H9 (cell line): Measurements from ENCODE around the gene CEMIP2. TPM values are rescaled to one million over a fixed set of nuclear protein-coding genes. Genes with fewer than 3 reads are reported as not detected.

Experiments
- DNase-seq: peaks from one replicate; pipeline ENCODE4 v3.0.0-alpha.2; 2017
- H2AFZ ChIP-seq: one replicate; pipeline ENCODE4 v1.6.1; 2013; ENCODE audit warnings: mild to moderate bottlenecking, low read length, control low read depth, moderate library complexity
- H2AK5ac ChIP-seq: 2 replicates; pipeline ENCODE4 v1.6.1; 2013; ENCODE audit warnings: low read length, control low read depth, mixed read lengths; ENCODE audit not compliant: insufficient read length
- H2BK120ac ChIP-seq: one replicate; pipeline ENCODE4 v1.6.1; 2013; ENCODE audit warnings: low read depth, mild to moderate bottlenecking, low read length, control low read depth, inconsistent platforms; ENCODE audit not compliant: poor library complexity, severe bottlenecking
- H2BK12ac ChIP-seq: 2 replicates; pipeline ENCODE4 v1.6.1; 2013; ENCODE audit warnings: low read length, control low read depth, mixed read lengths, low read depth; ENCODE audit not compliant: insufficient read length
- H2BK15ac ChIP-seq: 2 replicates; pipeline ENCODE4 v1.6.1; 2013; ENCODE audit warnings: low read depth, low read length, control low read depth
- H2BK20ac ChIP-seq: one replicate; pipeline ENCODE4 v1.6.1; 2013; ENCODE audit warnings: low read depth, mild to moderate bottlenecking, low read length, control low read depth, inconsistent platforms; ENCODE audit not compliant: poor library complexity, severe bottlenecking
- H2BK5ac ChIP-seq: 2 replicates; pipeline ENCODE4 v1.6.1; 2013; ENCODE audit warnings: low read length, control low read depth, mixed read lengths; ENCODE audit not compliant: insufficient read length
- H3K14ac ChIP-seq: 2 replicates; pipeline ENCODE4 v1.6.1; 2013; ENCODE audit warnings: low read length, control low read depth; ENCODE audit not compliant: insufficient read depth
- H3K18ac ChIP-seq: 2 replicates; pipeline ENCODE4 v1.6.1; 2013; ENCODE audit warnings: low read depth, mild to moderate bottlenecking, mixed read lengths, low read length, control low read depth; ENCODE audit not compliant: insufficient read length
- H3K23ac ChIP-seq: 2 replicates; pipeline ENCODE4 v1.6.1; 2013; ENCODE audit warnings: low read length, control low read depth, mixed read lengths, low read depth; ENCODE audit not compliant: insufficient read length
- H3K23me2 ChIP-seq: 2 replicates; pipeline ENCODE4 v1.6.1; 2013; ENCODE audit warnings: low read depth, mild to moderate bottlenecking, mixed read lengths, low read length, control low read depth; ENCODE audit not compliant: insufficient read length, poor library complexity, severe bottlenecking
- H3K27ac ChIP-seq: 2 replicates; pipeline ENCODE4 v1.5.1; 2013; ENCODE audit warnings: low read length, control low read depth, mixed read lengths, low read depth; ENCODE audit not compliant: insufficient read length
- H3K27me3 ChIP-seq: 2 replicates; pipeline ENCODE4 v1.6.1; 2013; ENCODE audit warnings: low read length, control low read depth, inconsistent platforms; ENCODE audit not compliant: insufficient read depth
- H3K4ac ChIP-seq: 2 replicates; pipeline ENCODE4 v1.6.1; 2013; ENCODE audit warnings: low read depth, mild to moderate bottlenecking, control low read depth, inconsistent platforms, low read length, moderate library complexity
- H3K4me1 ChIP-seq: 2 replicates; pipeline ENCODE4 v1.6.1; 2013; ENCODE audit warnings: low read length, control low read depth, inconsistent platforms; ENCODE audit not compliant: insufficient read depth
- H3K4me2 ChIP-seq: 2 replicates; pipeline ENCODE4 v1.6.1; 2013; ENCODE audit warnings: low read length, control low read depth, mixed read lengths; ENCODE audit not compliant: insufficient read length, insufficient read depth
- H3K56ac ChIP-seq: 2 replicates; pipeline ENCODE4 v1.6.1; 2013; ENCODE audit warnings: low read depth, mild to moderate bottlenecking, mixed read lengths, low read length, control low read depth; ENCODE audit not compliant: insufficient read length
- H3K79me1 ChIP-seq: 2 replicates; pipeline ENCODE4 v1.6.1; 2013; ENCODE audit warnings: low read depth, mild to moderate bottlenecking, moderate library complexity, low read length, control low read depth, inconsistent platforms; ENCODE audit not compliant: insufficient read depth, poor library complexity, severe bottlenecking
- H3K79me2 ChIP-seq: 2 replicates; pipeline ENCODE4 v1.6.1; 2013; ENCODE audit warnings: low read length, control low read depth, inconsistent platforms; ENCODE audit not compliant: insufficient read depth
- H3K9ac ChIP-seq: 2 replicates; pipeline ENCODE4 v1.6.1; 2013; ENCODE audit warnings: low read length, control low read depth, mixed read lengths; ENCODE audit not compliant: insufficient read length; ENCODE audit errors: extremely low read depth
- H3K9me3 ChIP-seq: one replicate; pipeline ENCODE4 v1.6.1; 2013; ENCODE audit warnings: low read depth, low read length, inconsistent platforms; ENCODE audit not compliant: control insufficient read depth
- H3T11ph ChIP-seq: one replicate; pipeline ENCODE4 v1.6.1; 2013; ENCODE audit warnings: mild to moderate bottlenecking, low read length, control low read depth, inconsistent platforms
- H4K20me1 ChIP-seq: one replicate; pipeline ENCODE4 v1.6.1; 2013; ENCODE audit not compliant: control insufficient read depth, insufficient read length, insufficient read depth
- H4K5ac ChIP-seq: 2 replicates; pipeline ENCODE4 v1.6.1; 2013; ENCODE audit warnings: low read depth, mild to moderate bottlenecking, mixed read lengths, low read length, control low read depth; ENCODE audit not compliant: insufficient read length
- H4K8ac ChIP-seq: replicated peaks from 2 replicates; pipeline ENCODE4 v1.6.1; 2013; ENCODE audit warnings: low read length, control low read depth, mixed read lengths, low read depth; ENCODE audit not compliant: insufficient read length
- H4K91ac ChIP-seq: 2 replicates; pipeline ENCODE4 v1.6.1; 2013; ENCODE audit warnings: low read depth, mild to moderate bottlenecking, moderate library complexity, mixed read lengths, low read length, control low read depth; ENCODE audit not compliant: insufficient read length
- H3K27ac Mint-ChIP-seq, 3 experiments: 2 replicates in 2 of 3; 3 replicates in 1 of 3; pipeline ENCODE4 v1.8.0; 2020 to 2021; ENCODE audit warnings: mixed read lengths in 3 of 3, mild to moderate bottlenecking in 1 of 3, moderate library complexity in 1 of 3
- H3K27me3 Mint-ChIP-seq: 2 replicates; pipeline ENCODE4 v1.8.0; 2021; ENCODE audit warnings: low read depth, mild to moderate bottlenecking, moderate library complexity, mixed read lengths
- H3K36me3 Mint-ChIP-seq, 3 experiments: 2 replicates in 2 of 3; 3 replicates in 1 of 3; pipeline ENCODE4 v1.8.0; 2020 to 2021; ENCODE audit warnings: low read depth in 3 of 3, mixed read lengths in 3 of 3; ENCODE audit not compliant: insufficient read depth in 1 of 3
- H3K4me1 Mint-ChIP-seq, 2 experiments: 2 replicates each; pipeline ENCODE4 v1.8.0; 2020; ENCODE audit warnings: mixed read lengths in 2 of 2
- H3K4me3 Mint-ChIP-seq, 2 experiments: 2 replicates in 1 of 2; 3 replicates in 1 of 2; pipeline ENCODE4 v1.8.0; 2020 to 2021; ENCODE audit warnings: mild to moderate bottlenecking in 2 of 2, mixed read lengths in 2 of 2, moderate library complexity in 1 of 2
- H3K9me3 Mint-ChIP-seq, 2 experiments: 2 replicates in 1 of 2; 3 replicates in 1 of 2; pipeline ENCODE4 v1.8.0; 2020; ENCODE audit warnings: mild to moderate bottlenecking in 2 of 2, mixed read lengths in 2 of 2, moderate library complexity in 1 of 2
- WGBS: extraction: QIAGEN DNeasy Blood & Tissue Kit; methylation state at CpG from one replicate; pipeline ENCODE4 v1.1.7; 2013; ENCODE audit warnings: missing lambda C conversion rate, low lambda C conversion rate, mixed read lengths; ENCODE audit not compliant: insufficient read length; ENCODE audit errors: extremely low coverage; 5-methylcytosine and 5-hydroxymethylcytosine counted together
- total RNA-seq: library from RNA; stranded (reverse); gene quantifications from 2 replicates; pipeline ENCODE4 v1.2.1, GENCODE V29; 2021
- TF ChIP-seq, protein P1 (sequence below): fragments of 200-600 bp; sonication (generic); conservative IDR thresholded peaks from 3 replicates; pipeline ENCODE4 v1.8.0; 2021; ENCODE audit warnings: antibody characterized with exemption, mild to moderate bottlenecking

Gene CEMIP2
- total RNA-seq, 1 experiment from 2014 or later = 77.2 TPM

DNA sequence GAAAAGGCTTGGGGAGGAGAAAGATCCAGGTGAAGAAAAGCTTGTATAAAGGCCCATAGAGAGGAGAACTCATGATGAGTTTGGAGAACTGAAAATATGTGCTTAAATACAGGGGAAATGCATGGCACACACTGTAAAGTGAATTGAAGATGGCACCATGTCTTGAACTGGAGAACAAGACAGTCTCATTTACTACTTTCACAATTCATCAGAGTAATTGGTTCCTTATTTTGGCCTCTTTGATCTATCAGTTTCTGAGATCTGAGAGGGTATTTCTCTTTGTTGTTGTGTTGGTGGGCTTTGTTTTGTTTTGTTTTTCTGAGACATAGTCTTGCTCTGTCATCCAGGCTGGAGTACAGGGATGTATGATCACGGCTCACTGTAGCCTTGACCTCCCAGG lies 98.2 kb downstream of the CEMIP2 start:
- no peaks in the 10 kb centered on the region for H3K27me3 Mint-ChIP-seq
- no peak overlapping the region for H4K5ac ChIP-seq
- no peaks in the 10 kb centered on the region for H3K9me3 ChIP-seq
- H2BK20ac ChIP-seq = no peak overlapping the region
- no peak overlapping the region for H3K23ac ChIP-seq
- no peaks in the 10 kb centered on the region for H3K4me1 ChIP-seq
- no peak overlapping the region for H3K4me2 ChIP-seq
- no peak overlapping the region for H2BK15ac ChIP-seq
- H3K27ac ChIP-seq = no peak overlapping the region
- H3K56ac ChIP-seq = no peak overlapping the region
- H3K27ac Mint-ChIP-seq = no peak overlapping the region
- no peak overlapping the region for H3T11ph ChIP-seq
- no peaks in the 10 kb centered on the region for H3K79me1 ChIP-seq
- no peaks in the 10 kb centered on the region for H3K79me2 ChIP-seq
- no peak overlapping the region for H2BK12ac ChIP-seq
- no peak overlapping the region for H3K9ac ChIP-seq
- no peak for DNase-seq
- no peak overlapping the region for H2AFZ ChIP-seq
- H3K23me2 ChIP-seq = no peaks in the 10 kb centered on the region
- TF ChIP-seq, protein P1, sequence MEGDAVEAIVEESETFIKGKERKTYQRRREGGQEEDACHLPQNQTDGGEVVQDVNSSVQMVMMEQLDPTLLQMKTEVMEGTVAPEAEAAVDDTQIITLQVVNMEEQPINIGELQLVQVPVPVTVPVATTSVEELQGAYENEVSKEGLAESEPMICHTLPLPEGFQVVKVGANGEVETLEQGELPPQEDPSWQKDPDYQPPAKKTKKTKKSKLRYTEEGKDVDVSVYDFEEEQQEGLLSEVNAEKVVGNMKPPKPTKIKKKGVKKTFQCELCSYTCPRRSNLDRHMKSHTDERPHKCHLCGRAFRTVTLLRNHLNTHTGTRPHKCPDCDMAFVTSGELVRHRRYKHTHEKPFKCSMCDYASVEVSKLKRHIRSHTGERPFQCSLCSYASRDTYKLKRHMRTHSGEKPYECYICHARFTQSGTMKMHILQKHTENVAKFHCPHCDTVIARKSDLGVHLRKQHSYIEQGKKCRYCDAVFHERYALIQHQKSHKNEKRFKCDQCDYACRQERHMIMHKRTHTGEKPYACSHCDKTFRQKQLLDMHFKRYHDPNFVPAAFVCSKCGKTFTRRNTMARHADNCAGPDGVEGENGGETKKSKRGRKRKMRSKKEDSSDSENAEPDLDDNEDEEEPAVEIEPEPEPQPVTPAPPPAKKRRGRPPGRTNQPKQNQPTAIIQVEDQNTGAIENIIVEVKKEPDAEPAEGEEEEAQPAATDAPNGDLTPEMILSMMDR = no peak
- no peaks in the 10 kb centered on the region for H3K27me3 ChIP-seq
- no peak overlapping the region for H2BK120ac ChIP-seq
- no peak overlapping the region for H3K4me3 Mint-ChIP-seq
- H3K36me3 Mint-ChIP-seq = peaks cover 0 to 9% (median 0%) of the 10 kb centered on the region in 3 experiments; a peak in 2 of 7 replicates
- no peaks in the 10 kb centered on the region for H4K20me1 ChIP-seq
- no peak overlapping the region for H4K91ac ChIP-seq
- WGBS = no CpG with 5 or more reads among the region's 1 CpG
- no peaks in the 10 kb centered on the region for H3K9me3 Mint-ChIP-seq
- H3K18ac ChIP-seq = no peak overlapping the region
- H3K14ac ChIP-seq = no peak overlapping the region
- H3K4me1 Mint-ChIP-seq = peaks cover 14 to 17% of the 10 kb centered on the region in 2 experiments
- no peak overlapping the region for H4K8ac ChIP-seq
- no peak overlapping the region for H3K4ac ChIP-seq
- no peak overlapping the region for H2BK5ac ChIP-seq
- no peak overlapping the region for H2AK5ac ChIP-seq
